ENCODE results near the gene GARIN6. TPM values are rescaled to one million over a fixed set of nuclear protein-coding genes. Genes with fewer than 3 reads are reported as not detected.

Gene GARIN6
- total RNA-seq: not detected in 2 replicates

- FAIRE-seq (no peak), DNase-seq (ENCODE audit: low read depth) (no peak)
- Histone ChIP-seq H3K4me3 (ENCODE audit: low read depth, low read length) (no peak within 1 kb of the TSS), H3K27me3 (ENCODE audit: control insufficient read depth, insufficient read depth, low read length) (no peaks in the 10 kb centered on the region), H3K36me3 (ENCODE audit: control insufficient read depth, insufficient read depth, low read length) (no peaks in the 10 kb centered on the region)
- TF ChIP-seq CTCF (IDR thresholded peaks at IDR 0.05; ENCODE audit: insufficient read depth, low read length, severe bottlenecking): no peak
Observed at GRCh38 chr12:99647453-99647852, at the start of gene GARIN6. GARIN6 (plus strand) TSS chr12:99647753; CDS start chr12:99648175, 422 bp downstream.

GRCh38 chr12:99598785-99599184 lies 48.8 kb upstream of the GARIN6 start:
- DNase-seq (ENCODE audit: low read depth) (no peak), FAIRE-seq (no peak)
- no peaks in the 10 kb centered on the region for H3K36me3 ChIP-seq (ENCODE audit: control insufficient read depth, insufficient read depth, low read length)
- no peaks in the 10 kb centered on the region for H3K27me3 ChIP-seq (ENCODE audit: control insufficient read depth, insufficient read depth, low read length)
- no peak overlapping the region for H3K4me3 ChIP-seq (ENCODE audit: low read depth, low read length)
- TF ChIP-seq CTCF (IDR thresholded peaks at IDR 0.05; ENCODE audit: insufficient read depth, low read length, severe bottlenecking): no peak

- TF ChIP-seq CTCF (IDR thresholded peaks at IDR 0.05; ENCODE audit: insufficient read depth, low read length, severe bottlenecking): no peak
- H3K36me3 ChIP-seq (ENCODE audit: control insufficient read depth, insufficient read depth, low read length): no peaks in the 10 kb centered on the region
- no peaks in the 10 kb centered on the region for H3K27me3 ChIP-seq (ENCODE audit: control insufficient read depth, insufficient read depth, low read length)
- H3K4me3 ChIP-seq (ENCODE audit: low read depth, low read length): no peak overlapping the region
- FAIRE-seq (no peak), DNase-seq (ENCODE audit: low read depth) (no peak)
Observed at GRCh38 chr12:99600388-99600787, 47.2 kb upstream of the GARIN6 start.

- FAIRE-seq (no peak), DNase-seq (ENCODE audit: low read depth) (no peak)
- Histone ChIP-seq H3K27me3 (ENCODE audit: control insufficient read depth, insufficient read depth, low read length) (no peaks in the 10 kb centered on the region), H3K36me3 (ENCODE audit: control insufficient read depth, insufficient read depth, low read length) (no peaks in the 10 kb centered on the region), H3K4me3 (ENCODE audit: low read depth, low read length) (no peak overlapping the region)
- TF ChIP-seq CTCF (IDR thresholded peaks at IDR 0.05; ENCODE audit: insufficient read depth, low read length, severe bottlenecking): no peak
Observed at GRCh38 chr12:99609455-99610181, 37.9 kb upstream of the GARIN6 start.

- no peak for FAIRE-seq
- DNase-seq (ENCODE audit: low read depth): peak; percentile 16
- Histone ChIP-seq H3K4me3 (ENCODE audit: low read depth, low read length) (no peak overlapping the region), H3K27me3 (ENCODE audit: control insufficient read depth, insufficient read depth, low read length) (no peaks in the 10 kb centered on the region), H3K36me3 (ENCODE audit: control insufficient read depth, insufficient read depth, low read length) (no peaks in the 10 kb centered on the region)
- no peak for TF ChIP-seq CTCF (IDR thresholded peaks at IDR 0.05; ENCODE audit: insufficient read depth, low read length, severe bottlenecking)
Observed at GRCh38 chr12:99611117-99611516, 36.4 kb upstream of the GARIN6 start.

- no peak for FAIRE-seq
- Histone ChIP-seq H3K4me3 (ENCODE audit: low read depth, low read length) (no peak overlapping the region), H3K36me3 (ENCODE audit: control insufficient read depth, insufficient read depth, low read length) (no peaks in the 10 kb centered on the region), H3K27me3 (ENCODE audit: control insufficient read depth, insufficient read depth, low read length) (no peaks in the 10 kb centered on the region)
- DNase-seq (ENCODE audit: low read depth): no peak
- TF ChIP-seq CTCF (IDR thresholded peaks at IDR 0.05; ENCODE audit: insufficient read depth, low read length, severe bottlenecking): no peak
Observed at GRCh38 chr12:99611599-99611998, 36.0 kb upstream of the GARIN6 start.
